Neural cell (in vitro differentiated cells): ENCODE results near the gene CRMP1.

Source experiments
- EP300 ChIP-seq: fragments of 450-650 bp; conservative IDR thresholded peaks from 2 replicates; pipeline ENCODE4 v1.6.1; 2014; ENCODE audit warnings: antibody characterized with exemption, mild to moderate bottlenecking, moderate library complexity; ENCODE audit not compliant: poor library complexity, severe bottlenecking
- EZH2 ChIP-seq: fragments of 200-600, 300-800 bp; shearing (Covaris generic), sonication (generic); IDR thresholded peaks from 2 replicates; pipeline ENCODE4 v1.6.1; 2014; ENCODE audit warnings: antibody characterized with exemption, low read length, borderline replicate concordance, mild to moderate bottlenecking; ENCODE audit not compliant: insufficient read depth, poor library complexity, severe bottlenecking
- MXI1 ChIP-seq: fragments of 450-650 bp; conservative IDR thresholded peaks from 2 replicates; pipeline ENCODE4 v1.6.1; 2014; ENCODE audit warnings: antibody characterized with exemption, mild to moderate bottlenecking; ENCODE audit not compliant: poor library complexity, severe bottlenecking
- RAD21 ChIP-seq: fragments of 450-650 bp; conservative IDR thresholded peaks from 2 replicates; pipeline ENCODE4 v1.6.1; 2014; ENCODE audit warnings: antibody characterized with exemption, mild to moderate bottlenecking, moderate library complexity
- SMC3 ChIP-seq: fragments of 450-650 bp; conservative IDR thresholded peaks from 2 replicates; pipeline ENCODE4 v1.6.1; 2014; ENCODE audit warnings: antibody characterized with exemption, mild to moderate bottlenecking, moderate library complexity; ENCODE audit not compliant: poor library complexity
- TF ChIP-seq, protein P1 (sequence below): fragments of 450-650 bp; IDR thresholded peaks from 2 replicates; pipeline ENCODE4 v1.5.1; 2014; ENCODE audit warnings: antibody characterized with exemption, mild to moderate bottlenecking, moderate library complexity; ENCODE audit not compliant: poor library complexity, severe bottlenecking
- TF ChIP-seq, protein P2 (sequence below): IDR thresholded peaks from 2 replicates; pipeline ENCODE4 v1.6.1; 2012; ENCODE audit warnings: borderline replicate concordance

- TF ChIP-seq, protein P1, sequence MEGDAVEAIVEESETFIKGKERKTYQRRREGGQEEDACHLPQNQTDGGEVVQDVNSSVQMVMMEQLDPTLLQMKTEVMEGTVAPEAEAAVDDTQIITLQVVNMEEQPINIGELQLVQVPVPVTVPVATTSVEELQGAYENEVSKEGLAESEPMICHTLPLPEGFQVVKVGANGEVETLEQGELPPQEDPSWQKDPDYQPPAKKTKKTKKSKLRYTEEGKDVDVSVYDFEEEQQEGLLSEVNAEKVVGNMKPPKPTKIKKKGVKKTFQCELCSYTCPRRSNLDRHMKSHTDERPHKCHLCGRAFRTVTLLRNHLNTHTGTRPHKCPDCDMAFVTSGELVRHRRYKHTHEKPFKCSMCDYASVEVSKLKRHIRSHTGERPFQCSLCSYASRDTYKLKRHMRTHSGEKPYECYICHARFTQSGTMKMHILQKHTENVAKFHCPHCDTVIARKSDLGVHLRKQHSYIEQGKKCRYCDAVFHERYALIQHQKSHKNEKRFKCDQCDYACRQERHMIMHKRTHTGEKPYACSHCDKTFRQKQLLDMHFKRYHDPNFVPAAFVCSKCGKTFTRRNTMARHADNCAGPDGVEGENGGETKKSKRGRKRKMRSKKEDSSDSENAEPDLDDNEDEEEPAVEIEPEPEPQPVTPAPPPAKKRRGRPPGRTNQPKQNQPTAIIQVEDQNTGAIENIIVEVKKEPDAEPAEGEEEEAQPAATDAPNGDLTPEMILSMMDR = no peak
- TF ChIP-seq EZH2 (no peak), EP300 (no peak), SMC3 (no peak), RAD21 (no peak), MXI1 (no peak)
- TF ChIP-seq, protein P2, sequence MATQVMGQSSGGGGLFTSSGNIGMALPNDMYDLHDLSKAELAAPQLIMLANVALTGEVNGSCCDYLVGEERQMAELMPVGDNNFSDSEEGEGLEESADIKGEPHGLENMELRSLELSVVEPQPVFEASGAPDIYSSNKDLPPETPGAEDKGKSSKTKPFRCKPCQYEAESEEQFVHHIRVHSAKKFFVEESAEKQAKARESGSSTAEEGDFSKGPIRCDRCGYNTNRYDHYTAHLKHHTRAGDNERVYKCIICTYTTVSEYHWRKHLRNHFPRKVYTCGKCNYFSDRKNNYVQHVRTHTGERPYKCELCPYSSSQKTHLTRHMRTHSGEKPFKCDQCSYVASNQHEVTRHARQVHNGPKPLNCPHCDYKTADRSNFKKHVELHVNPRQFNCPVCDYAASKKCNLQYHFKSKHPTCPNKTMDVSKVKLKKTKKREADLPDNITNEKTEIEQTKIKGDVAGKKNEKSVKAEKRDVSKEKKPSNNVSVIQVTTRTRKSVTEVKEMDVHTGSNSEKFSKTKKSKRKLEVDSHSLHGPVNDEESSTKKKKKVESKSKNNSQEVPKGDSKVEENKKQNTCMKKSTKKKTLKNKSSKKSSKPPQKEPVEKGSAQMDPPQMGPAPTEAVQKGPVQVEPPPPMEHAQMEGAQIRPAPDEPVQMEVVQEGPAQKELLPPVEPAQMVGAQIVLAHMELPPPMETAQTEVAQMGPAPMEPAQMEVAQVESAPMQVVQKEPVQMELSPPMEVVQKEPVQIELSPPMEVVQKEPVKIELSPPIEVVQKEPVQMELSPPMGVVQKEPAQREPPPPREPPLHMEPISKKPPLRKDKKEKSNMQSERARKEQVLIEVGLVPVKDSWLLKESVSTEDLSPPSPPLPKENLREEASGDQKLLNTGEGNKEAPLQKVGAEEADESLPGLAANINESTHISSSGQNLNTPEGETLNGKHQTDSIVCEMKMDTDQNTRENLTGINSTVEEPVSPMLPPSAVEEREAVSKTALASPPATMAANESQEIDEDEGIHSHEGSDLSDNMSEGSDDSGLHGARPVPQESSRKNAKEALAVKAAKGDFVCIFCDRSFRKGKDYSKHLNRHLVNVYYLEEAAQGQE = no peak
These were observed 35.4 kb upstream of the CRMP1 start for GRCh38 chr4:5928274-5928673.
